ENCODE results near the gene FASLG.

DNA sequence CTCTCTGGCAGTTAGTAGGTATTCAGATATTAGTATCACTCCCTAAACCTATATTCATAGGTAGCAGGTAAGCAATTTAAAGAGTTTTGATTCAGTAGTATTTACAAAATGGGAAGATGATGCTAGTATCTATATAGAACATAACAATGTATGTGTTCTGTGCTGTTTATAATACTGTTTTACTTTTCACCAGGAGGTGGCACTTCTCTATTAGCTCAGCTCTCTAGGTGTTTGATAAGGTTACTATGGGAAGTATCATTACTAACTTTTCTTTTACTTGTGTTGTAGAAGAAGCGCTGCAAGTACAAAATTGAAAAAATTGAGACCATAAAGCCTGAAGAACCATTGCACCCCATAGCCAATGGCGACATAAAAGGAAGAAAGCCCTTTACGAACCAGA is 49.4 kb upstream of the FASLG start:
- TF ChIP-seq, protein P1, sequence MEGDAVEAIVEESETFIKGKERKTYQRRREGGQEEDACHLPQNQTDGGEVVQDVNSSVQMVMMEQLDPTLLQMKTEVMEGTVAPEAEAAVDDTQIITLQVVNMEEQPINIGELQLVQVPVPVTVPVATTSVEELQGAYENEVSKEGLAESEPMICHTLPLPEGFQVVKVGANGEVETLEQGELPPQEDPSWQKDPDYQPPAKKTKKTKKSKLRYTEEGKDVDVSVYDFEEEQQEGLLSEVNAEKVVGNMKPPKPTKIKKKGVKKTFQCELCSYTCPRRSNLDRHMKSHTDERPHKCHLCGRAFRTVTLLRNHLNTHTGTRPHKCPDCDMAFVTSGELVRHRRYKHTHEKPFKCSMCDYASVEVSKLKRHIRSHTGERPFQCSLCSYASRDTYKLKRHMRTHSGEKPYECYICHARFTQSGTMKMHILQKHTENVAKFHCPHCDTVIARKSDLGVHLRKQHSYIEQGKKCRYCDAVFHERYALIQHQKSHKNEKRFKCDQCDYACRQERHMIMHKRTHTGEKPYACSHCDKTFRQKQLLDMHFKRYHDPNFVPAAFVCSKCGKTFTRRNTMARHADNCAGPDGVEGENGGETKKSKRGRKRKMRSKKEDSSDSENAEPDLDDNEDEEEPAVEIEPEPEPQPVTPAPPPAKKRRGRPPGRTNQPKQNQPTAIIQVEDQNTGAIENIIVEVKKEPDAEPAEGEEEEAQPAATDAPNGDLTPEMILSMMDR (IDR thresholded peaks at IDR 0.05): peak in 2 of 6 experiments; percentile 23 to 53
- no peak for TF ChIP-seq POLR2A (IDR thresholded peaks at IDR 0.05)
